Stimulated activated CD4-positive, alpha-beta T cell treated with anti-CD3 and anti-CD28 coated beads, TNF-alpha, amount 100 ng/mL, for 1 hour (primary cell): ENCODE data around the gene ANXA6.
"Not testable (repeated sequence)": the region's sequence is repeated elsewhere in the genome, so short reads cannot be mapped to it uniquely, and the experiment has no call there.

ENCODE experiments used
- DNase-seq, 3 donors: peaks; one replicate each; pipeline ENCODE4 v3.0.0-alpha.2; 2020; ENCODE audit warnings: low read depth in 3 of 3, low spot score in 1 of 3

The ANXA6 gene

DNA sequence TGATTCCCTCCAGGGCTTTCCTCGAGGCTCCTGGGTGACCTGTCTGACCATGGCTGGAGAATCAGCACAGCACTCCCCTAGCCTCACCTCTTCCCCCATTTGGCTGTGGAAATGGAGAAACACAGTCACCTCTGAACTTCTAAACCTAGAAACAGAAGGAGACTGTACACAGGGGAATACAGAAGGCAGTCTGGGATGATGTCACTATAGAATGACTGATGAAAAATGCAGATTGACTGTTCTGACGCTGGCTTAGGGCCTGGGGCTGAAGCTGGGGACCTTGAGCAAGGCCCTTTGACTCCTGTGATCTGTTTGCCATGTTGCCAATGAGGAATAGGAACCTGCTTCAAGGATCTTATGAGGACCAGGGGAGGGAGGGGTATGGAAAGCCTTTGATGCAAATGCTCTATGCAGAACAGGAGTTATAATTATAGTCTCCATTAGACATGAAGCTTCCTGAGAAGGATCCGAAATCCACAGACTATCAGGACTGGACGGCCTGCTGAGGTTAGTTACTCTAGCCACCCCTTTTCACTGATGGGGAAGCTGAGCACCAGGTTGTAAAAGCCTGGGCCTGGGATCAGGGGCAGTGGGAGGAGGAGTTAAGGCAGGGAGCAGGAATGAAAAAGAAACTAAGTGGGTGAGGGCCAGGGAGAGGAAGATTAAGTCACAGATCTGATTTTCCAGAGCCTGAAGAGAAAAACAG is 24.4 kb upstream of the ANXA6 start:
- DNase-seq, result no peak

DNA sequence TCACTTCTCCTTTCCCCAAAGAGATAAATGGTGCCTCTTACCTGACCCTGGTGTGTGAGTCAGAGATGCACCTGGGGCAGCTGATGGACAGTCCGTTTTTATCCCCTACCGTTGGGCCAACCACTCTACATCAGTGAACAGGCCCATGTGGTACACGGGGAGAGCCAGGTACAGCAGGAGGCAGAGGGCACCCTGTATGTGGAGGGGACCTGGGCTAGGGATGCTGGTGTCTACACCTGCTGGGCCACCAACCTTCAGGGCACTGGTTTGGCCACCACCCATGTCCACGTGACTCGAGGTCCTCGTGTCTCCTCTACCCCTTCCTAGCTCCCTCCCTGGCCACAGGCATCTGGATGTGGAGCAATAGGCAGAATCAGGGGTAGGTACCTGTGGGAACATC is 22.7 kb upstream of the ANXA6 start:
- DNase-seq, result no peak

DNA sequence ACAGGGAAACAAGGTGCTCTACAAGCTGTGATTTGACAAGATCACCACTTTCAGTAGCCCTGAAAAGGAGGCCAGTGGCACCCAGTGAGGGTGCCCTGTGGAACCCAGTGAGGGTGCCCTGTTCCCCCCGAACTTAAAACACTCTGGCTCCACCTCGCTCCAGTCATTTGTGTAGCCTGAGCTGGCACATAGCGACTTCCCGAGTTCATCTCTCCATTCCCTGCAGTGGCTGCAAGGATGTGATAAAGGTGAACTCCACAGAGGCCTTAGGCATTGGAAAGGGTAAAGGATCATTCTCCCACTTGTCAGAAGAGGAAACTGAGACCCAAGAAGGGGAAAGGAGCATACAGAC is 21.9 kb upstream of the ANXA6 start:
- DNase-seq, result no peak

DNA sequence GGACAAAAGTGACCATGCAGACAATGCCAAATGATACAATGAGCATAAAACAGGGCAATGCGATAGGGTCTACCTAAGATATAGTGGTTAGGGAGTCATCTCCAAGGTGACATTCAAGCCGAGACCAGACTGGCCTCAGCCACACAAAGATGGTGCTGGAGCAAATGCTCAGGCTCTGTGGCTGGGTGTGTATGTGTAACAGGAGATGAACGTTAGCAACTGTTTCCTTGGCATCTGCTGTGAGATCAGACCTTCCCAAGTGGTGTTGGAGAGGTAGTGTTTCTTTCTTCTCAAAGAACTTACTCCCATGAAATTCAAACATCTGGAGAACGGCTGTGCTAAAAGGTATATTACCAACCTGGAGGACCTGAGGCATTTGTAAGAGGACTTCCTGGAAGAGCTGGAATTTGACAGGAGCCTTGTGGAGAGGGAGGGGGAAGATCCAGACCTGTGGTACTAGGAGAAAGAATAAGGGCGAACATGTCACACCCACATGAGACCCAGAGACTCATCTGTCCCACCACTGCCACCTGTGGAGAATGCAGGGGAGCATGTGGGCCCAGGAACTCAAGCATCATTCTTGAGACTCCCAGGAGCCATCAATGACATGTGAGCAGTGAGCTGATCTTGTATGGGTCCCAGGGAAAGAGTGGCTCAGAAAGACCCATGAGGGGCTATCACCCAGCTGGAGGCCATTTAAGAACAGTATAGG is 21.4 kb upstream of the ANXA6 start:
- no peak for DNase-seq

DNA sequence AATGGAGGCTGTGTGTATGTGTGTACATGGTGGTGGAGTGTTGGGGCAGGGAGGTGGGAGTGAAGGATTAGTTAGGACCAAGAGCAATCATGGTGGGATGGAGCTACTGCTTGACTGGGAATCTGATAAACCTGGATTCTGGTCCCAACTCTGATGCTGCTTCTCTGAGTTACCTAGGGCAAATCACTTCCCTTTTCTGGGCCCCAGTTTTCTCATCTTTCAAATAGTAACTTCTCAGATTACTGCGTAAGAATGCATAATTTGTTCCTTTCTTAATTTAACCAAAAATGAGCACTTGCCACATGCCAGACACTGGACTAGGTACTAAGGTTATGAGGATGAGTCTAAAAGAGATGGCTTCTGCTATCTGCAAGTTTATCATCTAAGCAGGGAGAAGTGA is 20.8 kb upstream of the ANXA6 start:
- no peak for DNase-seq

DNA sequence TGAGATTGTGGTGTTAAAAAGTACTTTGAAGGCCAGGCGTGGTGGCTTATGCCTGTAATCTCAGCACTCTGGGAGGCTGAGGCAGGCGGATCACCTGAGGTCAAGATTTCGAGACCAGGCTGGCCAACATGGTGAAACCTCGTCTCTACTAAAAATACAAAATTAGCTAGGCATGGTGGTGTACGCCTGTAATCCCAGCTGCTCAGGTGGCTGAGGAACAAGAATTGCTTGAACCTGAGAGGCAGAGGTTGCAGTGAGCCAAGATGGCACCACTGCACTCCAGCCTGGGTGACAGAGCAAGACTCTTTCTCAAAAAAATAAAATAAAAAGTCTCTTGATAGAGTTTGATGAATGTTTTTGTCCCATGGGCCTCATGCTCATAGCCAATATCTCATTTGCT is 18.7 kb upstream of the ANXA6 start:
- not testable (repeated sequence) for DNase-seq

DNA sequence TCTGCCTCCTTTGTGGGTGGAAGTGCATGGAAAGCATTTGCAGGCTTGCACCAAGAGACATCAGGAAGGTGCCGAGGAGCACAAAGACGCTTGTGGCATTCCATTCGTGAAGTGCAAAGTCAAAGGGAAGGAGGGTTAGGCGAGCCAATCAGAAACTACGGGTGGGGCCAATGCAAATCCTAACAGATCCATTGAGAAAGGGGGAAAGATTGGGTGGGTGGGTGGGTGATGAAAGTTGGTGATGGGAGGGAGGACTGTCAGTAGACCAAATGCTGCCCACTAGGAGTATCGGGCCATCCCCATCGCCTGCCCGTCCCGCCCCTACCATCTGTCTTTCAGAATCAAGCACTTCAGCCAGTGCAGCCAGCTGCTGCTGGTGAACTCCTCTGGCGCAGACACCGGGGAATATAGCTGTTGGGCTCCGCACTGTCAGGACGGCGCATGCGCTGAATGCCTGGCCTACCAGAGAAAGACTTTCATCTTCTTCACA is 17.1 kb upstream of the ANXA6 start:
- DNase-seq, result no peak

DNA sequence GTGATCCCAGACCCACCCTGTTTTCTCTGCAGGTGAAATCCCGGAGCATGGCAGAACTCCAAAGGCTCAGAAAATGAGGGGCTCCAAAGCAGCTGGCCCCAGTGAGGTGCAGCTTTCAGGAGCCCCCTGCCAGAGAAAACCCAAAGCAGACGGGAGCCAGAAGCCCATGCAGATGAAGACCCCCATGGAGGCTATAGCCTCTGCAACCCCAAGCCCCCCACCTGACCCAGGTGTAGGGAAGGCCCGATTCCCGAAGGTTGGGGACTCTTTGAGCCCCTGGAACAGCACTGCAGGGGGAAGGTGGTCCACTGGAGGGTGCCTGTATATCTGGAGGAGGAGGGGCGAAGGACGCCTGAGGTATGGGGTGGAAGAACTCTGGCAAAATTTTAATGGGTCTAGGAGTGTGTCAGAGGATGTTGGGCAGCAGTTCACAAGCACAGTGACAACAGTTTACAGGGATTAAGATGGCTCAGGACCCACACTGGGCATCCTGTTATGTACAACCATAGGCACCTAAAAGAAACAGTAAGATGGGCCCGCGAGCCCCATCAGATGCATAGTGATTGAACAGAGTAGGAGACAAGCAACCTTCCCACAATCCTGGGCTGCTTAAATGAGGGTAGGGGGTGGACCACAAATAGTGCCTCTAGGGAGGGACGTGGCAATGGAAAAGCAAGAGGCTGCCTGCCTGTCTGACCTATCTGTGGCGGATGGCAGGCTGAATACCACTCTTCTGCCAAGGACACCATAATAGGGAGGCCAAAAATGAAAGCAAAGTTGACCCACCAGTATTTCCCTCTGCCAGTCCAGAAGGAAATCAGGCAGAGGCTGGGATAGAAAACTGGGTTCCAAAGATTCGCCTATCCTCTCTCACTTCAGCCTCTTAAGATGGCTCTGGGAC is 16.4 kb upstream of the ANXA6 start:
- DNase-seq, result no peak

DNA sequence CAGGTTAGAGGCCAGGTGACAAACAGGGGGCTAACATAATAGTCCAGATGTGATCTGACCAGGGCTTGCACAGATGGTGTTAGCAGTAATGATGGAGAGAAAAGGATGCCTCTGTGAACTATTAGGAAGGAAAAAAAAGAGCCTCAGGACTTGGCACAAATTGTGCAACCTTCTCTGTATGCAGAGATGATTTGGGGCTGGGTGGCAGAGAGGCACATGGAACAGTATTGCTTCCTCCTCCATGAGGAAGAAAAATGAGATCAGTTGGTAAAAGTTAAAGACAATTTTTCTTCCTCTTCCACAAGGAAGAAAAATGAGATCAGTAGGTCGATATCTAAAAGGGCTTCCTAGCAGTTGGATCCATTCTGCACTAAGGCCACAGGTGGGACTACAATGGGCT is 13.9 kb upstream of the ANXA6 start:
- no peak for DNase-seq

DNA sequence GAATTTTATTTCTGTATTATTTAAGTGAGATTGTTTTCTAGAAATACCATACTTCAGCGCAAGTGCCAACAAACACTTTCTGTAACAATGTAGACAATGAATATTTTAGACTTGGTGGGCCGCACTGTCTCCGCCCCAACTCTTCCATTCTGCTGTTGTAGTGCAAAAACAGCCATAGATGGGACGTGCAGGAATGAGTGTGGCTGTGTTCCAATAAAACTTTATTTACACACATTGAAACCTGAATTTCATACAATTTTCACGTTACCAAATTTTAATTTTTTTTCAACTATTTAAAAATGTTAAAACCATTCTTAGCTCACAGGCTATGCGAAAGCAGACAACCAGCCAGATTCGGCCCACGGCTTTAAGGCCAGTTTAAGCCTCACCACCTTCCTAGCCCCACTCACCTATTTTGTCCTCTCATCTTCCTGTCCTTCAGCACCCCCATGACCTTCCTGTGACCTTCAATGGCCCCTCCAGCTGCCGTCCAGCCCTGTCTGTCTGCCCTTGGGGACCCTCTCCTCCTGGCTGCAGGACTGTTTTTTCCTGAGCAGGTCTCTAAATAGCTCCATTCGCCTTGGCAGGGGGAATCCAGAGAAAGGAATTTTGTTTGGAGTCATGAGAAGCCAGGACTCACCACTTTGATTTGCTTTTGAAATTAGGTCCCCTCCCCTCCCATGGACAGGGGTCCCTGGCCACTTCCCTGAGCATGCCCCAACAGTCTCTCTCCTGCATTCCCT is 11.2 kb upstream of the ANXA6 start:
- DNase-seq, result no peak

DNA sequence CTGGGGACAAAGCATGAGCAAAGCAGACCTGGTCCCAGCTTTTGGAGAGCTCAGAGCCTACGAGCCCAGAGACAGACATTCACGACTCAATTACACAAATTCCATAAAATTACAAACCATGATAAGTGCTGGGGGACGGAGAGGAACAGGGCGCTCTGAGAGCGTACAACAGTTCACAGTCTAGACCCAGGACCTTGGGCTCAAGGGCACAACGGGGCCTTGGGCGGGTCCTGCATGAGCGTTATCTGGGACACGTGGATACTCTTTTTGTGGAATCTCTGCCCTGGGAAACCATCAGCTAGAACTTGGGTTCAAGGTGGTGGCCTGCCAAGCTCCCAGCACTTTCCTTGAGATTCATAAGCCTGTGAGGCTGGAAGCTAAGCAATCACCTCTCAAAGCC is 9.4 kb upstream of the ANXA6 start:
- DNase-seq, result no peak

DNA sequence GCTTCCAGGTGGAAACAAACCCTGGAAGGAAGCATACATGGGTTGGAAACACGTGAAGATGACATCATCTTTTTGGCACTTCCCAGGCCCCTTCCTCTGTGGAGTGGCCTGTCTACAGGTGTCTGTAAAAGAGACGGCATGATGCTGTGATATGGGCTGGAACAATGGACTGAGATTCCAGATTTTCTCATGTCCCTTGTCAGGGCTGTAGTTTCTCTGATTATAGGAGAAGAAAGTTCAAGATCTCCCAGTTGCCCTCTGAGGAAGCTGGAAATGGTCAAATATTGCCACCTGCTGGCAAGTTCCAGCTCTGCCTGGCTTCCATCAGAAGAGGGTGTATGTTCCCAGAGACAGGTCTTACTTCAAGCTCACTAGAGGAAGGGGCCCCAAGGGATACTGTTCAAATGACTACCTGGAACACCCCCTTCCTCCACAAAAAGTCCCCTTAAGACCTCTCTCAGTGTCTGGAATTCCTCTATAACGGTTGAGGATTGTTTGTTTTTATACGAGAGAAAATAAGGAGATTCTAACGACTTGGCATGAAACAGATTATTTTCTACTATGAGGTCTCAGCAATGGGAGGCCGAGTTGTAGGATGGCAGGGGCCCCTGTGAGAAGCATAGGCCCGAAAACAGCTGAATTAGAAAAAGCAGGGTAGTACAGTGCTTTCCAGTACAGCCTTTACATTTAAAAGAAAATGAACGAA is 7.3 kb upstream of the ANXA6 start:
- DNase-seq, result peak; percentile 57 to 73 (median 63)

DNA sequence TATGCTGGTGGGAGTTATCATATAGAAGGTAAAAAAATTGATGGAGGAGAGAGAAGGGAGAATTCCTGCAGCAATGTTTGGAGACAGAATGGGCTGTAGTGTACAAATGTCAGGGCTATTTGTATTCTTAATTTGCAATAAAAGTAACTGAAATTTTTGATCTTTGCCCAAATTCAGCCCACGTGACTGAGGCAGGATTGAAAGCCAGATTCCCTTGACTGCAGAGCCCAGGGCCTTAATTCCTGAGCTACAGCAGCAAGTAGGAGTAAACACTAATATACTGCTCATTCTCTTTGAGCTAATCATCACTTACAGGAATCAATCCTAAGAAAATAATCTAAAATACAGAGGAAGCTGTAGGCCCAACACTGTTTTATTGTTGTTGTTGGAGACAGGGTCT is 5.2 kb upstream of the ANXA6 start:
- no peak for DNase-seq

DNA sequence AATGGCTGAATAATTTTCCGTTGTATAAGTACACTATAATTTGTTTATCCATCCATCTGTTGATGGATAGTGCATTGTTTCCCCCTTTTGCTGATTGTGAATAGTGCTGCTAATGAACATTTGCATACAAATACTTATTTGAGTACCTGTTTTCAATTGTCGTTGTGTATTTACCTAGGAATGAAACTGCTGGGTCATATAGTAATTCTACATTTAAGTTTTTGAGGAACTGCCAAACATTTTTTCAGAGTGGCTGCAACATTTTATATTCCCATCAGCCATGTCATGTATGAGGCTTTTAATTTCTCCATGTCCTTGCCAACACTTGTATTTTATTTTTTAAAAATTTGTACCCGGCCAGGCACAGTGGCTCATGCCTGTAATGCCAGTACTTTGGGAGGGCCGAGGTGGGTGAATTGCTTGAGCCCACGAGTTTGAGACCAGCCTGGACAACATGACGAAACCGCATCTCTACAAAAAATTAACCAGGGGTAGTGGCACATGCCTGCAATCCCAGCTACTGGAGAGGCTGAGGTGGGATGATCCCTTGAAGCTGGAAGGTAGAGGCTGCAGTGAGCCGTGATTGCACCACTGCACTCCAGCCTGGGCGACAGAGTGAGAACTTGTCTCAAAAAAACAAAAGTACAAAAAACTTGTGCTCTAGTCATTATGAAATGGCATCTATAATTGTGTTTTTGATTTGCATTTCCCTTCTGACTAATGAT is 2.2 kb upstream of the ANXA6 start:
- no peak for DNase-seq

DNA sequence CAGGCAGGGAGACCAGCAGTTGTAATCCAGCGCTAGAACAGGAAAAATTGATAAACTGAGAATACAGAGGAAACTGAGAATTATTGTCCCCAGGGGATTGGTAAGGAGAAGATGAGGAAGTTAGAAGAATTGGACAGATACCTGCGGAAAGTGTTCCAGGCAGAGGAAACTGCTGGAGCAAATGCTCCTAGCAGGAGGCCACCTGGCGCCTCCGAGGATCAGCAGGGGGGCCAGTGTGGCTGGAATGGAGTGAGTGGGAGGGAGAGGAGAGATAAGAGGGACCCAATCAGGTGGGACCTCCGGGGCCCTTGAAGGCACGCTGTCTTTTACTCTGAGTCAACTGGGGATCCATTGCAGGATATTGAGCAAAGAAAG is 695 bp upstream of the ANXA6 start:
- no peak for DNase-seq

DNA sequence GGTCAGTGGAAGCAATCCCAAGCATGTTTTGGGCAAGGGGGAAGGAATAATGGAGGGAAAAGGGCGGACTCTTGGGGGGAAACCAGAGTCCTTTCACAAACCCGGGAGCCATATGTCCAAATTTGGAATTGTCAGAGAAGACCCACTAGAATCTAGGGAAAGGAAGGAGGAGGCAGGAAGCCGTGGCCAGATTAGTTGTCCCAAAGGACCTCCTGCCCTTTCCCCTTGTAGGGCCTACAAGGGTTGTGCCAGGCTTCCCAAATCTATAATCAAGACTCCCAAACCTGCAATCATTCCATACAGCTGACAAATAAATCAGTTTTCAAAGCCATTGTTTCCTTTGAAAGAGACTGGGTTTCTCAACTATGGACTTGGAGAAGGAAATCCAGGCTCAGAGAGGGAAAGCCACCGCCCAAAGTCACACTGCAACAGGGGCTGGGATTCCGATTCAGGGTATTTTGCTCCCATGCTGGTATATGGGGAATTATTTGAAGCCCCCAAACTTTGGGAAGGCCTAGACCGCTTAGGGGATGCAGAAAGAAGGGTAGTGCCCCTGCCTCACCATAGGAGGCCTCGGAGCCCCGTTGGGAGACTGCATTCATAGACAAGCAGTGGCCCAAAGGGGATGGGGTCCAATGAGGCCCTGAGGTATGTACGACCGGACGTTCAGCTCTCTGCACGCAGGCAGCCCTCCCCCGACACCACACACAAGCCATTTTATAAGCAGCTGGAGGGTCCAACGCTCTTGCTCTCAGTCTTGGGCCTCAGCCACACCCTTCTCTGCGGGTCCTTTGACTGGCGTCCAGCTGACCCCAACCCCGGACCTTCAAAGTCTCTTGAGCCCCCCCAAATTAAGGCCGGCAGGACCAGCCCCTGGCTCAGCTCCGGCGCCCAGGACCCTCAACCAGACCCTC is 815 bp downstream of the ANXA6 start:
- DNase-seq, result no peak

DNA sequence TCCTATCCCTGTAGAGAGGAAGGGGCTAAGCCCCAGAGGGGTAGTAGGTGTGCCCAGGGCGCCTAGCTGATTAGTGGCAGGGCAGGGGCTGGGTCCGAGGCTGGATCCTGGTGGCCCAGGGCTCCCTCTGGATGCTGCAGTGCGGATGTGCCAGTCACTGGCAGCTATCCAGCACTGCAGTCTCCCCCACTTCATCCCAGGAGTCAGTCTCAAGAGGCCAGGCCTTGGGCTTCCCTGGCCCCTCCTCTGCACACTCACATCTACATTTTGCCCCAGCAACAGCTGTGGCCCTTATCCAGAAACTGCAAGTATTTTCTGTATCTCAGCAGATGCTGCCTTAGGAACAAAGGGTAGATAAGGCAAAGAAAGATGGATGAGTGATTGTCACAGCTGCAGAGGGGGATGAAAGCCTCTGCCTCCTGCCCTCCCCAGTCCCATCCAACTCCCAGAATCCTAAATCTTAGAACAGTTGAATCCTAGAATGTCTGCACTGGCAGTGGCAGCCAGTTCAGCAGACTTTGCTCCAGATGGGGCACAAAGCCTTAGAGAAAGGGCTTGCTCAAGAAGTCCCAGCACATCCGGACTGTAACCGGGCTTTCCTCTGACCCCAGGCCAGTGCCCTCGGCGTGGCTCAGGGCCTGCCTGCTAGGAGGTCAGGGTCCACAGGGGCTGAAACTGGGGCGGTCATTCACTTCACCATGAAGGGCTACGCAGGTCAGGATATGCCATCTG is 1.6 kb downstream of the ANXA6 start:
- no peak for DNase-seq
